Endothelial cell of umbilical vein (primary cell): Measurements from ENCODE around the gene CIITA. TPM values are rescaled to one million over a fixed set of nuclear protein-coding genes. Genes with fewer than 3 reads are reported as not detected.

ENCODE experiments used
- BruUV-seq: library from RNA; stranded (reverse); fragments of 400-500 nt; replicated peaks from 2 replicates; lab custom pipeline; 2021; lab: Mats Ljungman, UMichigan
- CTCF ChIA-PET: fragments of 300-600, 350-600 bp; sonication (Branson Sonifier 250); formaldehyde crosslinking; loops from one replicate; lab custom pipeline; 2021; ENCODE audit warnings: antibody characterized with exemption, inconsistent platforms; lab: Charles Lee
- POLR2A ChIA-PET: fragments of 300-600, 350-600 bp; sonication (Branson Sonifier 250); formaldehyde crosslinking; loops from one replicate; lab custom pipeline; 2021; ENCODE audit warnings: antibody characterized with exemption, inconsistent platforms; lab: Charles Lee
- DNase-seq: peaks from one replicate; pipeline ENCODE4 v3.0.0-alpha.2; 2011; ENCODE audit warnings: low read depth, low spot score
- FAIRE-seq: peaks from 2 replicates; lab custom pipeline; 2011; peaks lifted over from hg19 to GRCh38; lab: Jason Lieb, UNC
- H2AFZ ChIP-seq: 2 replicates; pipeline ENCODE4 v1.6.0; 2012; ENCODE audit warnings: low read depth, low read length, control low read depth, inconsistent platforms
- H3K27ac ChIP-seq: 2 replicates; pipeline ENCODE4 v1.5.1; 2011; ENCODE audit warnings: low read depth, mild to moderate bottlenecking, control low read depth, low read length, moderate library complexity; ENCODE audit not compliant: insufficient read depth
- H3K27me3 ChIP-seq, 2 experiments: 2 replicates each; pipeline versions ENCODE4 v1.6.0 to v1.6.1; 2011; ENCODE audit warnings: low read length in 2 of 2, mixed read lengths in 1 of 2; ENCODE audit not compliant: control insufficient read depth in 2 of 2, insufficient read depth in 2 of 2
- H3K36me3 ChIP-seq, 2 experiments: 2 replicates in 1 of 2; 3 replicates in 1 of 2; pipeline ENCODE4 v1.5.1; 2011; ENCODE audit warnings: low read length in 2 of 2, mild to moderate bottlenecking in 1 of 2, moderate library complexity in 1 of 2; ENCODE audit not compliant: control insufficient read depth in 2 of 2, insufficient read depth in 2 of 2; ENCODE audit errors: extremely low read depth in 1 of 2
- H3K4me1 ChIP-seq: 3 replicates; pipeline ENCODE4 v1.5.1; 2011; ENCODE audit warnings: mild to moderate bottlenecking, low read length; ENCODE audit not compliant: control insufficient read depth, insufficient read depth; ENCODE audit errors: extremely low read depth
- H3K4me2 ChIP-seq: 2 replicates; pipeline ENCODE4 v1.6.1; 2011; ENCODE audit warnings: low read length, control low read depth, mixed read lengths; ENCODE audit not compliant: insufficient read depth
- H3K4me3 ChIP-seq, 3 experiments: fragments of 200-600 bp in 1 of 3; sonication (generic), shearing (Covaris generic) in 1 of 3; replicated peaks in 1 of 3; 2 replicates each; pipeline ENCODE4 v1.5.1; 2011 to 2016; ENCODE audit warnings: control low read depth in 3 of 3, low read length in 3 of 3, mild to moderate bottlenecking in 2 of 3, inconsistent platforms in 1 of 3, low read depth in 1 of 3, moderate library complexity in 1 of 3; ENCODE audit not compliant: insufficient read depth in 1 of 3
- H3K79me2 ChIP-seq: 2 replicates; pipeline ENCODE4 v1.6.0; 2012; ENCODE audit warnings: low read length, inconsistent platforms; ENCODE audit not compliant: control insufficient read depth, insufficient read depth
- H3K9ac ChIP-seq: replicated peaks from 2 replicates; pipeline ENCODE3; 2011; ENCODE audit warnings: low read length, control low read depth; ENCODE audit not compliant: insufficient read depth; ENCODE audit errors: extremely low read depth
- H3K9me1 ChIP-seq: replicated peaks from 3 replicates; pipeline ENCODE4 v1.6.0; 2011; ENCODE audit warnings: mild to moderate bottlenecking, low read length; ENCODE audit not compliant: control insufficient read depth, insufficient read depth; ENCODE audit errors: extremely low read depth
- H3K9me3 ChIP-seq: replicated peaks from 2 replicates; pipeline ENCODE4 v1.5.1; 2012; ENCODE audit warnings: low read length, inconsistent platforms; ENCODE audit not compliant: control insufficient read depth, insufficient read depth
- H4K20me1 ChIP-seq: replicated peaks from 2 replicates; pipeline ENCODE3; 2011; ENCODE audit warnings: mild to moderate bottlenecking, low read length; ENCODE audit not compliant: control insufficient read depth, insufficient read depth; ENCODE audit errors: extremely low read depth
- CTCF ChIP-seq, 2 donors: IDR thresholded peaks; 1 replicate in 1 of 2; 2 replicates in 1 of 2; pipeline ENCODE4 v1.5.1; 2011; ENCODE audit warnings: low read length in 2 of 2, mild to moderate bottlenecking in 2 of 2, moderate library complexity in 2 of 2, control low read depth in 1 of 2, inconsistent platforms in 1 of 2, low read depth in 1 of 2; ENCODE audit not compliant: insufficient read depth in 1 of 2; ENCODE audit errors: extremely low read depth in 1 of 2
- EZH2 ChIP-seq: IDR thresholded peaks from 2 replicates; pipeline ENCODE4 v1.6.1; 2012; ENCODE audit warnings: borderline replicate concordance, low read depth, mild to moderate bottlenecking, moderate library complexity, low read length, inconsistent platforms; ENCODE audit not compliant: severe bottlenecking
- FOS ChIP-seq: IDR thresholded peaks from 2 replicates; pipeline ENCODE4 v1.6.1; 2011; ENCODE audit warnings: mild to moderate bottlenecking, low read length, moderate library complexity, borderline replicate concordance; ENCODE audit not compliant: insufficient read depth
- GATA2 ChIP-seq: IDR thresholded peaks from 2 replicates; pipeline ENCODE4 v1.7.0; 2011; ENCODE audit warnings: low read depth, mild to moderate bottlenecking, moderate library complexity, mixed read lengths, low read length; ENCODE audit not compliant: insufficient read length, insufficient read depth
- JUN ChIP-seq: IDR thresholded peaks from 2 replicates; pipeline ENCODE4 v1.6.1; 2011; ENCODE audit warnings: borderline replicate concordance, low read depth; ENCODE audit not compliant: insufficient read length, insufficient read depth
- MAX ChIP-seq: IDR thresholded peaks from 2 replicates; pipeline ENCODE4 v1.6.1; 2011; ENCODE audit not compliant: insufficient read depth, insufficient read length
- MYC ChIP-seq: IDR thresholded peaks from one replicate; pipeline ENCODE4 v1.6.1; 2011; ENCODE audit warnings: mild to moderate bottlenecking, low read depth, low read length
- POLR2A ChIP-seq: IDR thresholded peaks from 2 replicates; pipeline ENCODE4 v1.6.1; 2012; ENCODE audit warnings: low read depth, mild to moderate bottlenecking, control low read depth, low read length
- POLR2AphosphoS5 ChIP-seq: IDR thresholded peaks from 2 replicates; pipeline ENCODE4 v1.6.1; 2012; ENCODE audit warnings: low read depth, mild to moderate bottlenecking, control low read depth, low read length, moderate library complexity; ENCODE audit not compliant: insufficient read depth
- dilution Hi-C: fragments of 300-500 bp; cut with MboI; formaldehyde crosslinking; loops from one replicate; pipeline ENCODE4 v1.15.0; 2019; ENCODE audit warnings: low sequenced_read_pairs; ENCODE audit not compliant: extremely low pct_ligation_motif_present
- intact Hi-C: fragments of 100-400 bp; cut with micrococcal nuclease; formaldehyde crosslinking; loops from one replicate; pipeline ENCODE4 v1.10.0; 2022
- polyA plus RNA-seq, 4 experiments: library from polyadenylated mRNA; depleted of rRNA in 3 of 4; stranded (reverse) in 3 of 4; unstranded in 1 of 4; fragments of >200 nt; gene quantifications; 2 replicates each; pipeline versions ENCODE4 v1.2.1 to v1.2.3, GENCODE V29; 2011 to 2012; ENCODE audit warnings: missing spikeins in 1 of 4
- total RNA-seq: library from RNA; stranded (reverse); gene quantifications from 2 replicates; pipeline ENCODE4 v1.2.3, GENCODE V29; 2021

Gene CIITA
- total and polyA plus RNA-seq, 2 donors (not counting 3 experiments of a cell fraction or from before 2014, with no cell fraction given): not detected

DNA sequence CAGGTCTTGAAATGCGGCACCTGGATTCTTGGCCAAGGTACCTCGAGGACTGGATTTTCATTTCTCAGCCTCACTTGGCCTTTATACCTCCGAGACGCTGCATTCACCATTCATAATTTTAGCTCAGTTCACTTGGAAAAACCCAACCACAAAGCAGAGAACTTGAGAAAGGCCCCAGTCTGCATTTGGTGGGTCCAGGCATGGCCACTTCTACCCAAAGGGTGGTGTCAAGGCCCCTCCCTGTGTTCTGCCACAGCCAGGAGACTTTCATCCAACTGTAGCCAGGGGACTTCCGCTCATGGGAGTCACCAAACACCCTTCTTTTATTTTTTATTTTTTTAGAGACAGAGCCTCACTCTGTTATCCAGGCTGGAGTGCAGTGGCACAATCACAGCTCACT lies 43.7 kb upstream of the CIITA start:
- H3K27me3 ChIP-seq: peaks cover 0 to 4% of the 10 kb centered on the region in 2 experiments
- no peaks in the 10 kb centered on the region for H3K79me2 ChIP-seq
- TF ChIP-seq GATA2 (no peak), EZH2 (no peak), JUN (no peak), MYC (no peak), FOS (no peak), POLR2AphosphoS5 (no peak), CTCF (IDR thresholded peaks at IDR 0.05; ENCODE audit: extremely low read depth in 1 of 2, insufficient read depth in 1 of 2, low read depth in 1 of 2, low read length in 2 of 2) (no peak), MAX (no peak), POLR2A (no peak)
- no peak for DNase-seq
- peaks cover 8% of the 10 kb centered on the region for H3K4me1 ChIP-seq
- no peak overlapping the region for H3K4me3 ChIP-seq
- no peak overlapping the region for H3K27ac ChIP-seq
- no peak for FAIRE-seq
- H4K20me1 ChIP-seq: no peaks in the 10 kb centered on the region
- dilution Hi-C loops (no loop called here), intact Hi-C loops (no loop called here)
- no peaks in the 10 kb centered on the region for H3K36me3 ChIP-seq
- H3K9me3 ChIP-seq: no peaks in the 10 kb centered on the region
- CTCF ChIA-PET: interaction anchor here (1.2 kb wide), 1 partner anchor 16 kb away, joined by 3 read pairs; no protein-coding TSS in a partner anchor
- POLR2A ChIA-PET: no interaction called here
- H2AFZ ChIP-seq: no peak overlapping the region
- H3K4me2 ChIP-seq: no peak overlapping the region
- no peaks in the 10 kb centered on the region for H3K9me1 ChIP-seq
- no peak overlapping the region for H3K9ac ChIP-seq
- no TSS peak for BruUV-seq
